ENCODE data around the gene PRPF8. TPM values are rescaled to one million over a fixed set of nuclear protein-coding genes. Genes with fewer than 3 reads are reported as not detected.

Gene PRPF8
- total and polyA plus RNA-seq, 2 experiments from 2014 or later = 178 to 246 TPM

GRCh38 chr17:1695365-1695764 is 10.7 kb upstream of the PRPF8 start (continued):
- TF ChIP-seq REST (IDR thresholded peaks at IDR 0.05; ENCODE audit: unreplicated experiment) = no peak
- no peak for TF ChIP-seq EZH2 (IDR thresholded peaks at IDR 0.05; ENCODE audit: low read depth, unreplicated experiment)
- TF ChIP-seq EZH2phosphoT487 (IDR thresholded peaks at IDR 0.05; ENCODE audit: unreplicated experiment) = no peak
- TF ChIP-seq, protein P1, sequence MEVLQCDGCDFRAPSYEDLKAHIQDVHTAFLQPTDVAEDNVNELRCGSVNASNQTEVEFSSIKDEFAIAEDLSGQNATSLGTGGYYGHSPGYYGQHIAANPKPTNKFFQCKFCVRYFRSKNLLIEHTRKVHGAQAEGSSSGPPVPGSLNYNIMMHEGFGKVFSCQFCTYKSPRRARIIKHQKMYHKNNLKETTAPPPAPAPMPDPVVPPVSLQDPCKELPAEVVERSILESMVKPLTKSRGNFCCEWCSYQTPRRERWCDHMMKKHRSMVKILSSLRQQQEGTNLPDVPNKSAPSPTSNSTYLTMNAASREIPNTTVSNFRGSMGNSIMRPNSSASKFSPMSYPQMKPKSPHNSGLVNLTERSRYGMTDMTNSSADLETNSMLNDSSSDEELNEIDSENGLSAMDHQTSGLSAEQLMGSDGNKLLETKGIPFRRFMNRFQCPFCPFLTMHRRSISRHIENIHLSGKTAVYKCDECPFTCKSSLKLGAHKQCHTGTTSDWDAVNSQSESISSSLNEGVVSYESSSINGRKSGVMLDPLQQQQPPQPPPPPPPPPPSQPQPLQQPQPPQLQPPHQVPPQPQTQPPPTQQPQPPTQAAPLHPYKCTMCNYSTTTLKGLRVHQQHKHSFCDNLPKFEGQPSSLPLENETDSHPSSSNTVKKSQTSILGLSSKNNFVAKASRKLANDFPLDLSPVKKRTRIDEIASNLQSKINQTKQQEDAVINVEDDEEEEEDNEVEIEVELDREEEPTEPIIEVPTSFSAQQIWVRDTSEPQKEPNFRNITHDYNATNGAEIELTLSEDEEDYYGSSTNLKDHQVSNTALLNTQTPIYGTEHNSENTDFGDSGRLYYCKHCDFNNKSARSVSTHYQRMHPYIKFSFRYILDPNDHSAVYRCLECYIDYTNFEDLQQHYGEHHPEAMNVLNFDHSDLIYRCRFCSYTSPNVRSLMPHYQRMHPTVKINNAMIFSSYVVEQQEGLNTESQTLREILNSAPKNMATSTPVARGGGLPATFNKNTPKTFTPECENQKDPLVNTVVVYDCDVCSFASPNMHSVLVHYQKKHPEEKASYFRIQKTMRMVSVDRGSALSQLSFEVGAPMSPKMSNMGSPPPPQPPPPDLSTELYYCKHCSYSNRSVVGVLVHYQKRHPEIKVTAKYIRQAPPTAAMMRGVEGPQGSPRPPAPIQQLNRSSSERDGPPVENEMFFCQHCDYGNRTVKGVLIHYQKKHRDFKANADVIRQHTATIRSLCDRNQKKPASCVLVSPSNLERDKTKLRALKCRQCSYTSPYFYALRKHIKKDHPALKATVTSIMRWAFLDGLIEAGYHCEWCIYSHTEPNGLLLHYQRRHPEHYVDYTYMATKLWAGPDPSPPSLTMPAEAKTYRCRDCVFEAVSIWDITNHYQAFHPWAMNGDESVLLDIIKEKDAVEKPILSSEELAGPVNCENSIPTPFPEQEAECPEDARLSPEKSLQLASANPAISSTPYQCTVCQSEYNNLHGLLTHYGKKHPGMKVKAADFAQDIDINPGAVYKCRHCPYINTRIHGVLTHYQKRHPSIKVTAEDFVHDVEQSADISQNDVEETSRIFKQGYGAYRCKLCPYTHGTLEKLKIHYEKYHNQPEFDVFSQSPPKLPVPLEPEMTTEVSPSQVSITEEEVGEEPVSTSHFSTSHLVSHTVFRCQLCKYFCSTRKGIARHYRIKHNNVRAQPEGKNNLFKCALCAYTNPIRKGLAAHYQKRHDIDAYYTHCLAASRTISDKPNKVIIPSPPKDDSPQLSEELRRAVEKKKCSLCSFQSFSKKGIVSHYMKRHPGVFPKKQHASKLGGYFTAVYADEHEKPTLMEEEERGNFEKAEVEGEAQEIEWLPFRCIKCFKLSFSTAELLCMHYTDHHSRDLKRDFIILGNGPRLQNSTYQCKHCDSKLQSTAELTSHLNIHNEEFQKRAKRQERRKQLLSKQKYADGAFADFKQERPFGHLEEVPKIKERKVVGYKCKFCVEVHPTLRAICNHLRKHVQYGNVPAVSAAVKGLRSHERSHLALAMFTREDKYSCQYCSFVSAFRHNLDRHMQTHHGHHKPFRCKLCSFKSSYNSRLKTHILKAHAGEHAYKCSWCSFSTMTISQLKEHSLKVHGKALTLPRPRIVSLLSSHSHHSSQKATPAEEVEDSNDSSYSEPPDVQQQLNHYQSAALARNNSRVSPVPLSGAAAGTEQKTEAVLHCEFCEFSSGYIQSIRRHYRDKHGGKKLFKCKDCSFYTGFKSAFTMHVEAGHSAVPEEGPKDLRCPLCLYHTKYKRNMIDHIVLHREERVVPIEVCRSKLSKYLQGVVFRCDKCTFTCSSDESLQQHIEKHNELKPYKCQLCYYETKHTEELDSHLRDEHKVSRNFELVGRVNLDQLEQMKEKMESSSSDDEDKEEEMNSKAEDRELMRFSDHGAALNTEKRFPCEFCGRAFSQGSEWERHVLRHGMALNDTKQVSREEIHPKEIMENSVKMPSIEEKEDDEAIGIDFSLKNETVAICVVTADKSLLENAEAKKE (CRISPR knock-in tag; IDR thresholded peaks at IDR 0.05) = no peak

GRCh38 chr17:1693339-1693738 is 8.7 kb upstream of the PRPF8 start:
- no peaks in the 10 kb centered on the region for H4K20me1 ChIP-seq (replicated peaks; ENCODE audit: insufficient read depth)
- no peak overlapping the region for H2AFZ ChIP-seq
- Mint-ChIP-seq H3K36me3 (ENCODE audit: low read depth) (peaks cover 17% of the 10 kb centered on the region), H3K9me3 (peaks cover 31% of the 10 kb centered on the region), H3K27me3 (ENCODE audit: insufficient read depth, low read depth, poor library complexity) (peaks cover 13% of the 10 kb centered on the region), H3K27ac (no peak overlapping the region), H3K4me1 (no peaks in the 10 kb centered on the region; the same call in 2 of the 3 replicates), H3K4me3 (no peak overlapping the region)
- no peaks in the 10 kb centered on the region for H3F3A ChIP-seq (replicated peaks; ENCODE audit: low read depth)
- no peaks in the 10 kb centered on the region; the same call in 1 of the 2 replicates for H3K9me2 ChIP-seq (ENCODE audit: insufficient read depth)
- H3K36me3 ChIP-seq (ENCODE audit: insufficient read depth) = no peaks in the 10 kb centered on the region
- H3K4me3 ChIP-seq = no peak overlapping the region
- DNase-seq (ENCODE audit: low spot score) (no peak), ATAC-seq (no peak)
- H3K27me3 ChIP-seq (ENCODE audit: insufficient read depth) = no peaks in the 10 kb centered on the region
- no peak overlapping the region for H3K4me2 ChIP-seq
- H3K79me2 ChIP-seq (replicated peaks; ENCODE audit: insufficient read depth) = no peaks in the 10 kb centered on the region
- no peak overlapping the region for H3K27ac ChIP-seq (ENCODE audit: low read depth)
- H3K4me1 ChIP-seq (ENCODE audit: insufficient read depth) = no peaks in the 10 kb centered on the region
- TF ChIP-seq, protein P2, sequence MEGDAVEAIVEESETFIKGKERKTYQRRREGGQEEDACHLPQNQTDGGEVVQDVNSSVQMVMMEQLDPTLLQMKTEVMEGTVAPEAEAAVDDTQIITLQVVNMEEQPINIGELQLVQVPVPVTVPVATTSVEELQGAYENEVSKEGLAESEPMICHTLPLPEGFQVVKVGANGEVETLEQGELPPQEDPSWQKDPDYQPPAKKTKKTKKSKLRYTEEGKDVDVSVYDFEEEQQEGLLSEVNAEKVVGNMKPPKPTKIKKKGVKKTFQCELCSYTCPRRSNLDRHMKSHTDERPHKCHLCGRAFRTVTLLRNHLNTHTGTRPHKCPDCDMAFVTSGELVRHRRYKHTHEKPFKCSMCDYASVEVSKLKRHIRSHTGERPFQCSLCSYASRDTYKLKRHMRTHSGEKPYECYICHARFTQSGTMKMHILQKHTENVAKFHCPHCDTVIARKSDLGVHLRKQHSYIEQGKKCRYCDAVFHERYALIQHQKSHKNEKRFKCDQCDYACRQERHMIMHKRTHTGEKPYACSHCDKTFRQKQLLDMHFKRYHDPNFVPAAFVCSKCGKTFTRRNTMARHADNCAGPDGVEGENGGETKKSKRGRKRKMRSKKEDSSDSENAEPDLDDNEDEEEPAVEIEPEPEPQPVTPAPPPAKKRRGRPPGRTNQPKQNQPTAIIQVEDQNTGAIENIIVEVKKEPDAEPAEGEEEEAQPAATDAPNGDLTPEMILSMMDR (conservative IDR thresholded peaks at IDR 0.05; ENCODE audit: low read depth in 2 of 2) = no peak
- TF ChIP-seq EZH2phosphoT487 (IDR thresholded peaks at IDR 0.05; ENCODE audit: unreplicated experiment) (no peak), CREB1 (CRISPR knock-in tag; IDR thresholded peaks at IDR 0.05; ENCODE audit: low read depth) (no peak), ETS1 (IDR thresholded peaks at IDR 0.05) (no peak), REST (IDR thresholded peaks at IDR 0.05; ENCODE audit: unreplicated experiment) (no peak), NANOG (IDR thresholded peaks at IDR 0.05; ENCODE audit: borderline replicate concordance) (no peak)
